ENCODE results near the gene FNDC5.

The FNDC5 gene

GRCh38 chr1:32915766-32916706, 45.3 kb upstream of the FNDC5 start:
- no peak overlapping the region for H2AK5ac ChIP-seq (ENCODE audit: low read length)
- H3K9me3 ChIP-seq (ENCODE audit: insufficient read depth, low read depth, low read length), result no peaks in the 10 kb centered on the region
- peak; percentile 30 to 76 for DNase-seq
- peaks cover 2% of the 10 kb centered on the region for H3K79me1 ChIP-seq (ENCODE audit: low read length)
- no peak overlapping the region for H2BK120ac ChIP-seq (ENCODE audit: insufficient read depth, low read length, poor library complexity)
- no peaks in the 10 kb centered on the region for H3K79me2 ChIP-seq (ENCODE audit: control insufficient read depth, insufficient read depth, low read length, poor library complexity)
- H3K14ac ChIP-seq (ENCODE audit: low read length), result no peak overlapping the region
- no peak overlapping the region for H3K27ac ChIP-seq (ENCODE audit: low read depth, low read length)
- H4K12ac ChIP-seq (ENCODE audit: low read depth, low read length), result no peak overlapping the region
- no peak overlapping the region for H3K23ac ChIP-seq (ENCODE audit: low read length)
- H3K4me2 ChIP-seq (ENCODE audit: low read length), result no peak overlapping the region
- no peak overlapping the region for H2BK5ac ChIP-seq (ENCODE audit: low read depth, low read length, poor library complexity)
- H3K4me1 ChIP-seq (ENCODE audit: control insufficient read depth in 1 of 2, insufficient read depth in 2 of 2, low read length in 2 of 2), result peaks cover 6 to 7% of the 10 kb centered on the region in 2 experiments
- no peak overlapping the region for H3K4ac ChIP-seq (ENCODE audit: low read depth, low read length)
- no peak overlapping the region for H4K91ac ChIP-seq (ENCODE audit: low read depth, low read length)
- no peak overlapping the region for H3K18ac ChIP-seq (ENCODE audit: low read length)
- no peak overlapping the region for H2AFZ ChIP-seq (ENCODE audit: insufficient read depth, low read length, poor library complexity)
- H2BK12ac ChIP-seq (ENCODE audit: low read length), result no peak overlapping the region
- H3K36me3 ChIP-seq (ENCODE audit: control insufficient read depth in 1 of 2, insufficient read depth in 2 of 2, low read length in 2 of 2), result no peaks in the 10 kb centered on the region
- no CpG with 5 or more reads among the region's 12 CpGs for WGBS (ENCODE audit: extremely low coverage, insufficient coverage, insufficient read length)
- no peak overlapping the region for H4K8ac ChIP-seq (ENCODE audit: low read depth, low read length)
- H3K4me3 ChIP-seq (ENCODE audit: low read depth, low read length), result no peak overlapping the region
- no peaks in the 10 kb centered on the region for H3K27me3 ChIP-seq (ENCODE audit: insufficient read depth, low read length)
- H3K9ac ChIP-seq (ENCODE audit: low read length), result no peak overlapping the region

GRCh38 chr1:32910319-32910718, 39.6 kb upstream of the FNDC5 start:
- Histone ChIP-seq H4K8ac (ENCODE audit: low read depth, low read length) (no peak overlapping the region), H3K4me3 (ENCODE audit: low read depth, low read length) (no peak overlapping the region), H3K18ac (ENCODE audit: low read length) (no peak overlapping the region), H3K23ac (ENCODE audit: low read length) (no peak overlapping the region), H3K14ac (ENCODE audit: low read length) (no peak overlapping the region), H3K4me1 (ENCODE audit: control insufficient read depth in 1 of 2, insufficient read depth in 2 of 2, low read length in 2 of 2) (no peaks in the 10 kb centered on the region), H3K36me3 (ENCODE audit: control insufficient read depth in 1 of 2, insufficient read depth in 2 of 2, low read length in 2 of 2) (no peaks in the 10 kb centered on the region), H2AK5ac (ENCODE audit: low read length) (no peak overlapping the region), H3K79me1 (ENCODE audit: low read length) (no peaks in the 10 kb centered on the region), H4K91ac (ENCODE audit: low read depth, low read length) (no peak overlapping the region), H3K4ac (ENCODE audit: low read depth, low read length) (no peak overlapping the region), H2BK5ac (ENCODE audit: low read depth, low read length, poor library complexity) (no peak overlapping the region), H3K79me2 (ENCODE audit: control insufficient read depth, insufficient read depth, low read length, poor library complexity) (no peaks in the 10 kb centered on the region), H3K9me3 (ENCODE audit: insufficient read depth, low read depth, low read length) (no peaks in the 10 kb centered on the region), H2AFZ (ENCODE audit: insufficient read depth, low read length, poor library complexity) (no peak overlapping the region), H4K12ac (ENCODE audit: low read depth, low read length) (no peak overlapping the region), H3K27me3 (ENCODE audit: insufficient read depth, low read length) (no peaks in the 10 kb centered on the region), H3K9ac (ENCODE audit: low read length) (no peak overlapping the region), H2BK12ac (ENCODE audit: low read length) (no peak overlapping the region), H3K27ac (ENCODE audit: low read depth, low read length) (no peak overlapping the region), H2BK120ac (ENCODE audit: insufficient read depth, low read length, poor library complexity) (no peak overlapping the region), H3K4me2 (ENCODE audit: low read length) (no peak overlapping the region)
- no peak for DNase-seq
- WGBS (ENCODE audit: extremely low coverage, insufficient coverage, insufficient read length), result no CpG with 5 or more reads among the region's 5 CpGs

GRCh38 chr1:32907435-32907834, 36.7 kb upstream of the FNDC5 start:
- Histone ChIP-seq H3K4me1 (ENCODE audit: control insufficient read depth in 1 of 2, insufficient read depth in 2 of 2, low read length in 2 of 2) (peaks cover 3 to 4% of the 10 kb centered on the region in 2 experiments), H2BK120ac (ENCODE audit: insufficient read depth, low read length, poor library complexity) (no peak overlapping the region), H3K27me3 (ENCODE audit: insufficient read depth, low read length) (no peaks in the 10 kb centered on the region), H3K79me1 (ENCODE audit: low read length) (peaks cover 3% of the 10 kb centered on the region), H3K23ac (ENCODE audit: low read length) (no peak overlapping the region), H3K79me2 (ENCODE audit: control insufficient read depth, insufficient read depth, low read length, poor library complexity) (no peaks in the 10 kb centered on the region), H3K18ac (ENCODE audit: low read length) (no peak overlapping the region), H2BK5ac (ENCODE audit: low read depth, low read length, poor library complexity) (no peak overlapping the region), H3K27ac (ENCODE audit: low read depth, low read length) (no peak overlapping the region), H2AFZ (ENCODE audit: insufficient read depth, low read length, poor library complexity) (no peak overlapping the region), H4K8ac (ENCODE audit: low read depth, low read length) (no peak overlapping the region), H4K12ac (ENCODE audit: low read depth, low read length) (no peak overlapping the region), H4K91ac (ENCODE audit: low read depth, low read length) (no peak overlapping the region), H3K36me3 (ENCODE audit: control insufficient read depth in 1 of 2, insufficient read depth in 2 of 2, low read length in 2 of 2) (no peaks in the 10 kb centered on the region), H3K4me3 (ENCODE audit: low read depth, low read length) (no peak overlapping the region), H3K9ac (ENCODE audit: low read length) (no peak overlapping the region), H2AK5ac (ENCODE audit: low read length) (no peak overlapping the region), H3K4ac (ENCODE audit: low read depth, low read length) (no peak overlapping the region), H2BK12ac (ENCODE audit: low read length) (no peak overlapping the region), H3K14ac (ENCODE audit: low read length) (no peak overlapping the region), H3K9me3 (ENCODE audit: insufficient read depth, low read depth, low read length) (no peaks in the 10 kb centered on the region), H3K4me2 (ENCODE audit: low read length) (no peak overlapping the region)
- DNase-seq, result no peak
- no CpG with 5 or more reads among the region's 4 CpGs for WGBS (ENCODE audit: extremely low coverage, insufficient coverage, insufficient read length)

- no peak overlapping the region for H4K8ac ChIP-seq (ENCODE audit: low read depth, low read length)
Observed at GRCh38 chr1:32906654-32907053, 35.9 kb upstream of the FNDC5 start.

More at GRCh38 chr1:32906654-32907053, 35.9 kb upstream of the FNDC5 start:
- Histone ChIP-seq H3K4me1 (ENCODE audit: control insufficient read depth in 1 of 2, insufficient read depth in 2 of 2, low read length in 2 of 2) (peaks cover 4 to 9% of the 10 kb centered on the region in 2 experiments), H2BK120ac (ENCODE audit: insufficient read depth, low read length, poor library complexity) (no peak overlapping the region), H3K4ac (ENCODE audit: low read depth, low read length) (no peak overlapping the region), H3K79me1 (ENCODE audit: low read length) (peaks cover 8% of the 10 kb centered on the region), H3K36me3 (ENCODE audit: control insufficient read depth in 1 of 2, insufficient read depth in 2 of 2, low read length in 2 of 2) (no peaks in the 10 kb centered on the region), H3K27me3 (ENCODE audit: insufficient read depth, low read length) (no peaks in the 10 kb centered on the region), H3K9me3 (ENCODE audit: insufficient read depth, low read depth, low read length) (no peaks in the 10 kb centered on the region), H3K4me3 (ENCODE audit: low read depth, low read length) (no peak overlapping the region), H3K18ac (ENCODE audit: low read length) (no peak overlapping the region), H3K27ac (ENCODE audit: low read depth, low read length) (no peak overlapping the region), H2BK12ac (ENCODE audit: low read length) (no peak overlapping the region), H3K79me2 (ENCODE audit: control insufficient read depth, insufficient read depth, low read length, poor library complexity) (peaks cover 1% of the 10 kb centered on the region), H2AFZ (ENCODE audit: insufficient read depth, low read length, poor library complexity) (no peak overlapping the region), H4K12ac (ENCODE audit: low read depth, low read length) (no peak overlapping the region), H3K23ac (ENCODE audit: low read length) (no peak overlapping the region), H2AK5ac (ENCODE audit: low read length) (no peak overlapping the region), H4K91ac (ENCODE audit: low read depth, low read length) (no peak overlapping the region), H2BK5ac (ENCODE audit: low read depth, low read length, poor library complexity) (no peak overlapping the region), H3K9ac (ENCODE audit: low read length) (no peak overlapping the region), H3K14ac (ENCODE audit: low read length) (no peak overlapping the region), H3K4me2 (ENCODE audit: low read length) (no peak overlapping the region)
- no CpG with 5 or more reads among the region's 7 CpGs for WGBS (ENCODE audit: extremely low coverage, insufficient coverage, insufficient read length)
- no peak for DNase-seq
